HG03139 (cell line): ENCODE data around the gene RCOR1.
"Not testable (repeated sequence)": the region's sequence is repeated elsewhere in the genome, so short reads cannot be mapped to it uniquely, and the experiment has no call there.

Experiments used
- ATAC-seq: cut with Tn5 transposase; IDR thresholded peaks from one replicate; pipeline ENCODE4 v1.9.1; 2021; ENCODE audit not compliant: unreplicated experiment

Gene RCOR1

DNA sequence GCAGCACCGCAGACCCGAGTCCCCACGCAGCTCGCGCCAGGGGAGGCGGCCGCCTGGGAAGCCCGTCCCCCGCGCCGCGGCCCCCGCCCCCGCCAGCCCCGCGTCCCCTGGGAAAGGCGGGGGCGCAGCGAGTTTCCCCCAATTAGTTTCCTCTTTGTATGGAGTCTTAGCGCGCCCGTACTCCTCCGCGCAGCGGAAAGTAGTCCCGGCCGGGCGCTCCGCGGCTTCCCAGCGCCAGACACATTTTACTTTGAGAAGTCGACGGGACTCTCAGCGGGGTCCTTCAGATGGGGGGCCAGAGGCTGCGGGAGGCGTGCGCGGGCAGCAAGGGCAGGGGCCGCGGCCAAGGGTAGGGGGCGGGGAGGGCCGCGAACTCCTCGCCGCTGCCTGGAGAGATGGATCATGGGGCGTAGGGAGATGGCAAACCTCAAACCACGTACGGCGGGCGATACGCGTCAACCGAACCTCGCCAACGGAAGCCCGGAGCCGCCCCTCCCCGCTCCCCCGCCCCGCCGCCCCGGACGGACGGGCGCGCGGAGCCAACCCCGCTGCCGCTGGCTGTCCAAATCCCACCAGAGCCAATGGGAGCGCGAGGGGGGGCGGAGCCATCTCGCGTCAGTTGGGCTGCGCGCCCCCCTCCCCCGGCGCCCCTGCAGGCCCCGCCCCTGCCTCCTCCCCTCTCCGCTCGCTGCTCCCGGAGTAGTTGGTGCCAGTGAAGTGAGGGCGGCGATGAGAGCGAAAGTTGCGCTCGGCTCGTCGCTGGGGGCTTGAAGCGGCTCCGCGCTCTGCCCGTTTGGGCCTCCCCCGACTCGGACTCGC is at the start of gene RCOR1:
TSS of gene RCOR1 (plus strand) at position 706 of the 819 bp plus-strand sequence. CDS start 238 bp downstream, outside the sequence.
- peak; percentile 64 for ATAC-seq

- ATAC-seq = no peak
Measured at GRCh38 chr14:102544046-102544746, 48.3 kb upstream of the RCOR1 start.

- ATAC-seq = no peak
Measured at GRCh38 chr14:102544747-102545460, 47.5 kb upstream of the RCOR1 start.

- no peak for ATAC-seq
Measured at GRCh38 chr14:102545461-102546265, 46.8 kb upstream of the RCOR1 start.

GRCh38 chr14:102548616-102549240 is 43.7 kb upstream of the RCOR1 start:
- ATAC-seq = no peak

DNA sequence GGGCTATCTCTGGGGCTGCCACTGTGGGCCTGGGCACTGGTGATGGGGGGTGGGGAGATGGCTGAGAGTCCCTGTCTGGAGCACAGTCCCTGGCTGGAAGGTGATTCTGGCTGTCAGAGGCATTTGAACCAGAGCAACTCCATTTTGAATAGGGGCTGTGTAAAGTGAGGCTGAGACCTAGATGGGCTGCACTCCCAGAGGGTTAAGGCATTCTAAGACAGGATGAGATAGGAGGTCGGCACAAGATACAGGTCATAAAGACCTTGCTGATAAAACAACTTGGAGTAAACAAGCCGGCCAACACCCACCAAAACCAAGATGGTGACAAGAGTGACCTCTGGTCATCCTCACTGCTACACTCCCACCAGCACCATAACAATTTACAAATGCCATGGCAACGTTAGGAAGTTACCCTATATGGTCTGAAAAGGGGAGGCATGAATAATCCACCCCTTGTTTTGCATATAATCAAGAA is 41.5 kb upstream of the RCOR1 start:
- ATAC-seq = not testable (repeated sequence)

DNA sequence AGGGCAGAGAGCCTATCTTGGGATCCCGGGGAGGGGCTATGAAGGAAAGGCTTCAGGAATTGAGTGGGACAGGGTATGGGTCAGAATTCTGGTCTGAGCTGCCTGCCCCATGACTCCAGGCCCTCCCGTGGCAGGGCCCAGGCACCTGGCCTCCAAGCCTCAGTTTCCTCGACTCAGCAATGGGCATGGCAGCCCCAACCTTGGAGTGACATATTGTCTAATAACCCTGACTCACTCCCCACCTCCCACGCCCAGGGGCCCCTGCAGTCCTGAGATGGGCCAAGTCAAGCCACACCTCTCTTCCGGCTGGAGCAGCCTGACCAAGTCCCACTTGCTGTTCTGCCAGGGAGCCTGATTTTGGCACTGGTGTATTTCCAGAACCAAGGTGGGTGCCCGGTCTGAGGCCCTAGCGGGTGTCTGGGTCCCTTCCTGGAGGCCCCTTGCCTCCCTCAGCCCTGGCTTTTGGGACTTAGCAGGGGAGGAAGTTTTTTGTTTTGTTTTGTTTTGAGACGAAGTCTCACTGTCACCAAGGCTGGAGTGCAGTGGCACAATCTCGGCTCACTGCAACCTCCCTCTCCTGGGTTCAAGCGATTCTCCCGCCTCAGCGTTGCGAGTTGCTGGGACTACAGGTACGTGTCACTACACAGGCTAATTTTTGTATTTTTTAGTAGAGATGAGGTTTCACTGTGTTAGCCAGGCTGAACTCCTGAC is 40.3 kb upstream of the RCOR1 start:
- ATAC-seq = no peak

DNA sequence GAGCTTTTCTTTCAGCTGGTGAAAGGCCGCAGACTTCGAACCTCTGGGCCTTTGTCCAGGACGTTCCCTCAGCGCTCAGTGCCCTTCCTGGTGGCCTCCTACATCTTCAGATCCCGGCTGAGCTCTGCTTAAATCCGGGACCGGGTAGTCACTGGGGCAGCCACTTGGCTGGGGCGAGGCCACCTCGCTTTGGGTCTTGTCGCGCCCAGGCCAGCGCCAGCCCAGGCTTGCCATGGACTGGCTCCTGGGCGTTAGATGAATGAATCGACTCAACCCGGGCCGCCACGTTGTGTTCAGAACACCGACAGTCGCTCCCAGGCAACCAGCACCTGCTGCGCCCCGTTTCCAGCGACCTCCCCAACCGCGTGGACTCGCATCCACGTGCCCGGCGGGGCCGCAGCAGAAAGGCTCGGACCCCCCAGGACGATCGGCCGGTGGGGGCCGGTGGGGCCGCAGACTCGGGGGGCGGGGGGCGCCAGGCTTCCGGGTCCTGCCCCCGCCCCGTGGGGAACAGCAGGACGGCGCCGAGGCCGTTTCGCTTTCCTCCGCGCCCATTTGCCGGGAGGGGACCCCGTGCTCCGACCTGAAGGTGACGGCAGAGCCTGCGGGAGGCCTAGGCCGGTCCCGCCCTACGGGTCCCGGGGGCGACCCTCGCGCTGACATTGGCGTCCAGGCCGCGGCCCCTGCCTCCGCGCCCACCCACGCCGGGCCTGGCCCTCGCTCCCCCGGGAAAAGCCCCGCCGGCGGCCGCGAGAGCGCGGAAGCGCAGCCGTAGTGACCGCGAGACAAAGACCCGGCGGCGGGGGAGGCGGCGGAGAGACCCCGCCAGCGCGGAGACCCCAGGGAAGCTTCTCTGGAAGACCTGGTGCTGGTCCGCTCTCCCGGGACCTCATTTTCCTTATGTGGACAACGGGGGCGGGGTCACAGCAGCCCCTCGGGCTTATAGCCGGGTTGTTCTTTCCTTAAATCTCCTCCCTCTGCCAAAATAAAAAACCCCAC is 37.3 kb upstream of the RCOR1 start:
- no peak for ATAC-seq

DNA sequence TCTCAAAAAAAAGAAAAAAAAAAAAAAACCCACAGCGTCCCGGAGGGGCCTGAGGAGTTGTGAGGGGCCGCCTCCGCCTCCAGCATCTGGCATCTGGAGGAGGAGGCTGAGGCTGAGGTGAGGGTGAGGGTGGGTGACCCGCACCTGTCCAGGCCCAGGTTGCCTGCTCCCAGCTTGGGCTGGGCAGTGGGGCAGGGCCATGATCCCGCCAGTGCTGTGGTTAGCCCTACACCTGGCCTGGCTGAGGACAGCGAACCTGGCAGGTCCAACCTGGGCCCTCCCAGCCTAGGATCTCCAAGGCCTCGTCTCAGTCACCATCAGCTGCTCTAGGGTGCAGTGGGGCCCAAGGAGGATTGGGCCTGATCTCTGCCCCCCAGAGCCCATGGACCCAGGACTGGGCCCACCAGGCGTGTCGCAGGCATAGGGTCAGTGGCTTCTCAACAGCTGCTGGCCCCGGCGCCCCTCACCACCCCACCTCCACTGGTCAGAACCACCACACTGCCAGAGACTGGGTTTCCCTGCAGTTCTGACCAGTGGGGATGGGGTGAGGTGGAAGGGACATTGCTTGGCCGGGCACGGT is 36.3 kb upstream of the RCOR1 start:
- no peak for ATAC-seq

GRCh38 chr14:102557434-102558226 is 34.8 kb upstream of the RCOR1 start:
- no peak for ATAC-seq

- ATAC-seq = no peak
Measured at GRCh38 chr14:102558556-102558955, 33.9 kb upstream of the RCOR1 start.

DNA sequence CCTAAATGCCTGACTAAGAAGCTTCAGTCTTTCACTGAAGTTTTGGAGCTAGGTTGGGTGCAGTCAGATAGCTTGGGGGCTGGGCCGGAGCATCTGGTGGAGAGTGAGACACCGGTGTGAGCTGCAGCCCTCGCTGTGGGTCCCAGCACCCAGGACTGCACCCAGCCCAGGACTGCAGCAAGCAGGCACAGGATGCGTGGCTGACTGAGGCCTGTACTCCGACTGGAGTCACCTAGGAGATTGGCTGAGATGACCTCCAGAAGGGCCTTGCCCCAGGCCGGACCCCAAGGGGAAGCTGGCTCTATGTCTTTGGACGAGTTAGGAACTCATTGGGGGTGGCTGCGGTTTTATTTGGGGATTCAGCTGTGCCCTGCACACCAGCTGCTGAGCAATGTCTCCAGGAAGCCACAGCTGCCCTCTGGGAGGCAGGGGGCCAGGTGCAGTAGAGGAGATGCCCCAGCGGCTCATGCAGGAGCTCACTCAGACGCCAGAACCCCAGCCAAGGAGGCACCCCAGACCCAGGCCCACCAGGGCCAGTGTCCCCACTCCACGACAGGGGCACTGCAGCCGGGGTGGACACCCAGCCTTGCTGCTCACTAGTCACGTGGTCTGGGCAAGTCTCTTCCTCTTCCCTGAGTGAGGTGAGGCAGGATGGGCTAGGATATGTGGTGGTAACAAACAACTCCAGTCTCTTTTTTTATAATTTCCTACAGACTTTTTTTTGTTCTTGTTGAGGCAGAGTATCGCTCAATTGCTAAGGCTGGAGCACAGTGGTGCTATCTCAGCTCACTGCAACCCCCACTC is 31.8 kb upstream of the RCOR1 start:
- ATAC-seq = no peak

DNA sequence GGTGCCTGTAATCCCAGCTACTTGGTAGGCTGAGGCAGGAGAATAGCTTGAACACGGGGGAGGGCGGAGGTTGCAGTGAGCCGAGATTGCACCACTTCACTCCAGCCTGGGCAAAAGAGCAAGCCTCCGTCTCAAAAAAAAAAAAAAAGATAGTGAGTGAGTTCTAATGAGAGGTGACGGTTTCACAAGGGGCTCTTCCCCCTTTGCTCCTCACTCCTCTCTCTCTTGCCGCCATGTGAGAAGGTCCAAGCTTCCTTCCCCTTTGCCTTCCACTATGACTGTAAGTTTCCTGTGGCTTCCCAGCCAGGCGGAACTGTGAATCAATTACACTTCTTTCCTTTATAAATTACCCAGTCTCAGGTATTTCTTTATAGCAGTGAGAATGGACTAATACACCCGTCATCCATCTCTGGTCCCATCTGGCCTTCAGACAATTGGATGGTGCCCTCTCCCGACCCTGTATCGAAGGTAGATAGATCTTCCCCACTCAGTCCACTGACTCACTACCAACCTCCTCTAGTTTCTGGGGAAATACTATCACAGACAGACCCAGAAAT is 27.0 kb upstream of the RCOR1 start:
- no peak for ATAC-seq

GRCh38 chr14:102565959-102566358 is 26.5 kb upstream of the RCOR1 start:
- no peak for ATAC-seq

DNA sequence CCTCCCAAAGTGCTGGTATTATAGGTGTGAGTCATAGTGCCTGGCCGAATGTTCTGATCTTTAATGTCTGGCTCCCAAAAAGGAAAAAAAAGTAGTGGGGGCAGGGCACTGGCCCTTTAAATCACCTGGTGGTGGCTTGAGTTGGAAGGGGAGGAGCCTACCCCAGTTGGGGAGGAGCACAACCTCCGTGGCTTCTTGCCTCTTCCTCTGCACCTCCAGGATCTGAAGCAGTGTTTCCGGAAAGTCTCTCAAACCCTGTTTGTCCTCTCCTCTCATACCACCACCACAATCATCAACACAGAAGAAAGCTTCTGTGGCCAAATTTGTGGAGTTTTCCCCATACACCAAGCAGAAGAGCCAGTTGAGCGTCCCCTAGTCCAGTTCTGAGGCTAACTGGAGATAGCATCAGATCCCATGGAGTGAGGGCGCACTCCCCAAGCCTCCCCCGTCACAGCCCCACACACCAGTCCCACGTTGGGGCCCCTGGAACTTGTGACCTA is 24.3 kb upstream of the RCOR1 start:
- no peak for ATAC-seq
